Progenitor cell of endocrine pancreas (in vitro differentiated cells): ENCODE data around the gene ANKS1B. TPM values are rescaled to one million over a fixed set of nuclear protein-coding genes. Genes with fewer than 3 reads are reported as not detected.

Experiments
- DNase-seq: peaks from one replicate; pipeline ENCODE4 v3.0.0; 2021; ENCODE audit warnings: low spot score; ENCODE audit not compliant: unreplicated experiment
- H3K27ac Mint-ChIP-seq: 2 replicates; pipeline ENCODE4 v1.8.0; 2021; ENCODE audit warnings: mild to moderate bottlenecking, moderate library complexity, mixed read lengths
- H3K27me3 Mint-ChIP-seq: 2 replicates; pipeline ENCODE4 v1.8.0; 2021; ENCODE audit warnings: mixed read lengths
- H3K36me3 Mint-ChIP-seq: 2 replicates; pipeline ENCODE4 v1.8.0; 2022; ENCODE audit warnings: mixed read lengths; ENCODE audit not compliant: insufficient read depth
- H3K4me1 Mint-ChIP-seq: 2 replicates; pipeline ENCODE4 v1.8.0; 2021; ENCODE audit warnings: low read depth, mixed read lengths
- H3K4me3 Mint-ChIP-seq: 2 replicates; pipeline ENCODE4 v1.8.0; 2021; ENCODE audit warnings: low read depth, mild to moderate bottlenecking, moderate library complexity, mixed read lengths
- H3K9me3 Mint-ChIP-seq: 2 replicates; pipeline ENCODE4 v1.8.0; 2021; ENCODE audit warnings: low read depth, mixed read lengths
- CTCF ChIP-seq: fragments of 200-600 bp; sonication (generic); IDR thresholded peaks from one replicate; pipeline ENCODE4 v1.5.0; 2021; ENCODE audit warnings: antibody characterized with exemption, mild to moderate bottlenecking; ENCODE audit not compliant: unreplicated experiment
- total RNA-seq: library from RNA; stranded (reverse); gene quantifications from 2 replicates; pipeline ENCODE4 v1.2.1, GENCODE V29; 2021

The ANKS1B gene
- total RNA-seq, 1 donor from 2014 or later = 10.1 TPM

- H3K27me3 Mint-ChIP-seq = no peaks in the 10 kb centered on the region
- TF ChIP-seq CTCF = no peak
- H3K4me1 Mint-ChIP-seq = peaks cover 15% of the 10 kb centered on the region
- H3K9me3 Mint-ChIP-seq = no peaks in the 10 kb centered on the region
- no peaks in the 10 kb centered on the region for H3K36me3 Mint-ChIP-seq
- no peak overlapping the region for H3K4me3 Mint-ChIP-seq
- no peak for DNase-seq
- H3K27ac Mint-ChIP-seq = no peak overlapping the region
Observed at GRCh38 chr12:99152337-99152736, 832.4 kb downstream of the ANKS1B start.

GRCh38 chr12:99151744-99152143 is 833.0 kb downstream of the ANKS1B start:
- H3K4me1 Mint-ChIP-seq = peaks cover 15% of the 10 kb centered on the region
- H3K9me3 Mint-ChIP-seq = no peaks in the 10 kb centered on the region
- H3K27ac Mint-ChIP-seq = no peak overlapping the region
- no peak for TF ChIP-seq CTCF
- no peak for DNase-seq
- H3K36me3 Mint-ChIP-seq = no peaks in the 10 kb centered on the region
- H3K27me3 Mint-ChIP-seq = no peaks in the 10 kb centered on the region
- no peak overlapping the region for H3K4me3 Mint-ChIP-seq

GRCh38 chr12:99147130-99147529 is 837.6 kb downstream of the ANKS1B start:
- Mint-ChIP-seq H3K27ac (no peak overlapping the region), H3K4me1 (no peaks in the 10 kb centered on the region), H3K4me3 (no peak overlapping the region), H3K36me3 (no peaks in the 10 kb centered on the region), H3K27me3 (no peaks in the 10 kb centered on the region), H3K9me3 (peaks cover 4% of the 10 kb centered on the region)
- TF ChIP-seq CTCF = no peak
- DNase-seq = no peak

- H3K4me1 Mint-ChIP-seq = no peaks in the 10 kb centered on the region
- no peak for TF ChIP-seq CTCF
- no peak overlapping the region for H3K4me3 Mint-ChIP-seq
- no peak for DNase-seq
- H3K27me3 Mint-ChIP-seq = no peaks in the 10 kb centered on the region
- H3K27ac Mint-ChIP-seq = no peak overlapping the region
- peaks cover 4% of the 10 kb centered on the region for H3K9me3 Mint-ChIP-seq
- H3K36me3 Mint-ChIP-seq = no peaks in the 10 kb centered on the region
Observed at GRCh38 chr12:99146730-99147129, 838.0 kb downstream of the ANKS1B start.

GRCh38 chr12:99146185-99146584 is 838.6 kb downstream of the ANKS1B start:
- Mint-ChIP-seq H3K36me3 (no peaks in the 10 kb centered on the region), H3K4me3 (no peak overlapping the region), H3K9me3 (peaks cover 4% of the 10 kb centered on the region), H3K4me1 (no peaks in the 10 kb centered on the region), H3K27ac (no peak overlapping the region), H3K27me3 (no peaks in the 10 kb centered on the region)
- no peak for TF ChIP-seq CTCF
- DNase-seq = no peak
